ENCODE data around the gene PLSCR1. TPM values are rescaled to one million over a fixed set of nuclear protein-coding genes. Genes with fewer than 3 reads are reported as not detected.
"Not testable (repeated sequence)": the region's sequence is repeated elsewhere in the genome, so short reads cannot be mapped to it uniquely, and the experiment has no call there.

The PLSCR1 gene
- total RNA-seq, 1 experiment from 2014 or later = 58.1 TPM

GRCh38 chr3:146491303-146491702 lies 53.1 kb downstream of the PLSCR1 start (continued):
- TF ChIP-seq AR (CRISPR knock-in tag; IDR thresholded peaks at IDR 0.05) = no peak
- TF ChIP-seq PRRX2 (CRISPR knock-in tag; IDR thresholded peaks at IDR 0.05) = no peak
- no peak for TF ChIP-seq HMGA2 (CRISPR knock-in tag; IDR thresholded peaks at IDR 0.05)
- TF ChIP-seq, protein P1, sequence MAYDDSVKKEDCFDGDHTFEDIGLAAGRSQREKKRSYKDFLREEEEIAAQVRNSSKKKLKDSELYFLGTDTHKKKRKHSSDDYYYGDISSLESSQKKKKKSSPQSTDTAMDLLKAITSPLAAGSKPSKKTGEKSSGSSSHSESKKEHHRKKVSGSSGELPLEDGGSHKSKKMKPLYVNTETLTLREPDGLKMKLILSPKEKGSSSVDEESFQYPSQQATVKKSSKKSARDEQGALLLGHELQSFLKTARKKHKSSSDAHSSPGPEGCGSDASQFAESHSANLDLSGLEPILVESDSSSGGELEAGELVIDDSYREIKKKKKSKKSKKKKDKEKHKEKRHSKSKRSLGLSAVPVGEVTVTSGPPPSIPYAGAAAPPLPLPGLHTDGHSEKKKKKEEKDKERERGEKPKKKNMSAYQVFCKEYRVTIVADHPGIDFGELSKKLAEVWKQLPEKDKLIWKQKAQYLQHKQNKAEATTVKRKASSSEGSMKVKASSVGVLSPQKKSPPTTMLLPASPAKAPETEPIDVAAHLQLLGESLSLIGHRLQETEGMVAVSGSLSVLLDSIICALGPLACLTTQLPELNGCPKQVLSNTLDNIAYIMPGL (CRISPR knock-in tag; IDR thresholded peaks at IDR 0.05) = no peak
- no peak for TF ChIP-seq FOXJ3 (CRISPR knock-in tag; IDR thresholded peaks at IDR 0.05; ENCODE audit: borderline replicate concordance)
- TF ChIP-seq, protein P2, sequence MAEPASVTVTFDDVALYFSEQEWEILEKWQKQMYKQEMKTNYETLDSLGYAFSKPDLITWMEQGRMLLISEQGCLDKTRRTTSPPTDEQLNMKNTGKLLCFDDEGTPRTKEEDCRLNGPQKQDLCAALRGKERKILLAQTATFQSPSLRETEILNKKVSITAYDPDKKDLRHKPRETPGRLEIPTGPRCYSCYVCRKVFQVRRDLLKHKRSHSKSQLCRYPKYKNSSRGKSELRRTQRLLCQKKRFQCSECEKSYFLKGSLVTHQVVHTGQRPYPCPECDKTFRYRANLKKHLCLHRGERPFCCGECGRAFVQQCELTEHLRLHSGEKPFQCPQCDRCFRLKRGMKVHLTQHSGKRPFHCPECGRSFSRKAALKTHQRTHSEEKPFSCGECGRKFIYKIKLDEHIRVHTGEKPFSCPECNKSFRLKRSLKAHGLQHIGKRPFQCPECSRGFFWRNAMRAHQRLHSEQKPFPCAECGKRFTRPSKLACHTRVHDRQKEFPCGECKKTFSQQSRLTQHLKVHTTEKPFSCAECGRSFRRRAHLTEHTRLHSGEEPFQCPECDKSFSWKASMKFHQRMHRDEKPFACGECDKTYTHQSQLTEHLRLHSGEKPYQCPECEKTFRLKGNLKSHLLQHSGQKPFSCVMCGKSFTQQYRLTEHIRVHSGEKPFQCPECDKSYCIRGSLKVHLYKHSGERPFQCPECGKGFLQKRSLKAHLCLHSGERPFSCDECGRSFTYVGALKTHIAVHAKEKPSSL (CRISPR knock-in tag; conservative IDR thresholded peaks at IDR 0.05) = no peak
- no peak for TF ChIP-seq MXD4 (CRISPR knock-in tag; IDR thresholded peaks at IDR 0.05; ENCODE audit: borderline replicate concordance)

DNA sequence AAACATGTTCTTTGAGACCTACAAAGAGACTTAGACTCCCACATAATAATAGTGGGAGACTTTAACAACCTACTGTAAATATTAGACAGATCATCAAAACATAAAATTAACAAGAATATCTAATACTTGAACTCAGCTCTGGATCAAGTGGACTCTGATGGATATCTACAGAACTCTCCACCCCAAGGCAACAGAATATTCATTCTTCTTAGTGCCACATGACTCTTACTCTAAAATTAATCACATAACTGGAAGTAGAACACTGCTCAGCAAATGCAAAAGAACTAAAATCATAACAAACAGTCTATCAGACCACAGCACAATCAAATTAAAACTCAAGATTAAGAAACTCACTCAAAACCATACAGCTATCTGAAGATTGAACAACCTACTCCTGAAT lies 59.1 kb downstream of the PLSCR1 start:
- no peak for DNase-seq (ENCODE audit: low spot score)
- ChIA-PET POLR2A (no interaction called here), CTCF (no interaction called here)
- Mint-ChIP-seq H3K9me3 (peaks cover 51% of the 10 kb centered on the region), H3K27me3 (ENCODE audit: low read depth) (0 out of 2 replicates have a peak, but pooled peaks cover 3% of the 10 kb centered on the region), H3K4me3 (no peak overlapping the region), H3K36me3 (peaks cover 23% of the 10 kb centered on the region), H3K27ac (no peak overlapping the region), H3K4me1 (peaks cover 8% of the 10 kb centered on the region)
- no peak for TF ChIP-seq KAT7 (CRISPR knock-in tag; IDR thresholded peaks at IDR 0.05; ENCODE audit: borderline replicate concordance)
- TF ChIP-seq ZNF138 (CRISPR knock-in tag; conservative IDR thresholded peaks at IDR 0.05) = no peak
- TF ChIP-seq MXD4 (CRISPR knock-in tag; IDR thresholded peaks at IDR 0.05; ENCODE audit: borderline replicate concordance) = no peak
- TF ChIP-seq ATF2 (CRISPR knock-in tag; IDR thresholded peaks at IDR 0.05; ENCODE audit: borderline replicate concordance, low read depth) = no peak
- TF ChIP-seq, protein P3, sequence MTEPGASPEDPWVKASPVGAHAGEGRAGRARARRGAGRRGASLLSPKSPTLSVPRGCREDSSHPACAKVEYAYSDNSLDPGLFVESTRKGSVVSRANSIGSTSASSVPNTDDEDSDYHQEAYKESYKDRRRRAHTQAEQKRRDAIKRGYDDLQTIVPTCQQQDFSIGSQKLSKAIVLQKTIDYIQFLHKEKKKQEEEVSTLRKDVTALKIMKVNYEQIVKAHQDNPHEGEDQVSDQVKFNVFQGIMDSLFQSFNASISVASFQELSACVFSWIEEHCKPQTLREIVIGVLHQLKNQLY (CRISPR knock-in tag; IDR thresholded peaks at IDR 0.05) = no peak
- no peak for ATAC-seq

- Mint-ChIP-seq H3K4me3 (no peak overlapping the region), H3K36me3 (peaks cover 15% of the 10 kb centered on the region), H3K9me3 (peaks cover 30% of the 10 kb centered on the region), H3K27ac (no peak overlapping the region), H3K27me3 (ENCODE audit: low read depth) (no peaks in the 10 kb centered on the region; the same call in 1 of the 2 replicates), H3K4me1 (no peaks in the 10 kb centered on the region)
- no peak for TF ChIP-seq ZNF138 (CRISPR knock-in tag; conservative IDR thresholded peaks at IDR 0.05)
- TF ChIP-seq, protein P4, sequence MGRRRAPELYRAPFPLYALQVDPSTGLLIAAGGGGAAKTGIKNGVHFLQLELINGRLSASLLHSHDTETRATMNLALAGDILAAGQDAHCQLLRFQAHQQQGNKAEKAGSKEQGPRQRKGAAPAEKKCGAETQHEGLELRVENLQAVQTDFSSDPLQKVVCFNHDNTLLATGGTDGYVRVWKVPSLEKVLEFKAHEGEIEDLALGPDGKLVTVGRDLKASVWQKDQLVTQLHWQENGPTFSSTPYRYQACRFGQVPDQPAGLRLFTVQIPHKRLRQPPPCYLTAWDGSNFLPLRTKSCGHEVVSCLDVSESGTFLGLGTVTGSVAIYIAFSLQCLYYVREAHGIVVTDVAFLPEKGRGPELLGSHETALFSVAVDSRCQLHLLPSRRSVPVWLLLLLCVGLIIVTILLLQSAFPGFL (CRISPR knock-in tag; IDR thresholded peaks at IDR 0.05; ENCODE audit: borderline replicate concordance) = no peak
- TF ChIP-seq ZNF671 (CRISPR knock-in tag; IDR thresholded peaks at IDR 0.05) = no peak
- TF ChIP-seq, protein P5, sequence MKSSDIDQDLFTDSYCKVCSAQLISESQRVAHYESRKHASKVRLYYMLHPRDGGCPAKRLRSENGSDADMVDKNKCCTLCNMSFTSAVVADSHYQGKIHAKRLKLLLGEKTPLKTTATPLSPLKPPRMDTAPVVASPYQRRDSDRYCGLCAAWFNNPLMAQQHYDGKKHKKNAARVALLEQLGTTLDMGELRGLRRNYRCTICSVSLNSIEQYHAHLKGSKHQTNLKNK (CRISPR knock-in tag; IDR thresholded peaks at IDR 0.05) = no peak
- no peak for TF ChIP-seq ETV6 (CRISPR knock-in tag; IDR thresholded peaks at IDR 0.05)
- no peak for TF ChIP-seq JUN (CRISPR knock-in tag; IDR thresholded peaks at IDR 0.05)
- TF ChIP-seq E2F1 (CRISPR knock-in tag; IDR thresholded peaks at IDR 0.05) = no peak
- ChIA-PET POLR2A (no interaction called here), CTCF (no interaction called here)
- DNase-seq (ENCODE audit: low spot score) = no peak
- ATAC-seq = peak; percentile 66
Observed at GRCh38 chr3:146476094-146476740, 68.2 kb downstream of the PLSCR1 start.

DNA sequence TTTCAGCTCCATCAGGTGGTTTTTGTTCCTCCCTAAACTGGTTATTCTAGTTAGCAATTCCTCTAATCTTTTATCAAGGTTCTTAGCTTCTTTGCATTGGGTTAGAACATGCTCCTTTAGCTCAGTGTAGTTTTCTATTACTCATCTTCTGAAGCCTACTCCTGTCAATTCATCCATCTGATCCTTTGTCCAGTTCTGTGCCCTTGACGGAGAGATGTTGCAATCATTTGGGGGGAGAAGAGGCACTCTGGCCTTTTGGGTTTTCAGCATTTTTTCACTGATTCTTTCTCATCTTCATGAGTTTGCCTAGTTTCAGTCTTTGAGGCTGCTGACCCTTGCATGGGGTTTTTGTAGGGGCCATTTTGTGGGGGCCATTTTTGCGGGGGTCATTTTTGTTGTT lies 69.4 kb downstream of the PLSCR1 start:
- H3K4me3 Mint-ChIP-seq, H3K27ac Mint-ChIP-seq: not testable (repeated sequence)

More for the DNA sequence above, 69.4 kb downstream of the PLSCR1 start:
- CTCF ChIA-PET; POLR2A ChIA-PET; DNase-seq (ENCODE audit: low spot score); ATAC-seq; H3K36me3 Mint-ChIP-seq; H3K27me3 Mint-ChIP-seq (ENCODE audit: low read depth): not testable (repeated sequence)
- Mint-ChIP-seq H3K9me3 (peaks cover 21% of the 10 kb centered on the region), H3K4me1 (peaks cover 10% of the 10 kb centered on the region)
